DMS53 treated with DMSO at 0.1 percent for 48 hours (cell line): Measurements from ENCODE around the gene RNF182.
"Not testable (repeated sequence)": the region's sequence is repeated elsewhere in the genome, so short reads cannot be mapped to it uniquely, and the experiment has no call there.

Experiments
- DNase-seq: peaks from one replicate; lab custom pipeline; 2025; ENCODE audit not compliant: unreplicated experiment; lab: John Stamatoyannopoulos, UW

Gene RNF182

GRCh38 chr6:13998356-13998755 lies 73.6 kb downstream of the RNF182 start:
- DNase-seq, result no peak

- no peak for DNase-seq
Observed at GRCh38 chr6:14000901-14001300, 76.1 kb downstream of the RNF182 start.

GRCh38 chr6:14001329-14002012 lies 76.7 kb downstream of the RNF182 start:
- DNase-seq, result no peak

- DNase-seq, result no peak
Observed at GRCh38 chr6:14002176-14002947, 77.6 kb downstream of the RNF182 start.

- DNase-seq, result no peak
Observed at GRCh38 chr6:14004258-14004657, 79.5 kb downstream of the RNF182 start.

- DNase-seq, result no peak
Observed at GRCh38 chr6:14008809-14009208, 84.1 kb downstream of the RNF182 start.

- DNase-seq, result no peak
Observed at GRCh38 chr6:14009431-14009830, 84.7 kb downstream of the RNF182 start.

GRCh38 chr6:14010275-14010674 lies 85.5 kb downstream of the RNF182 start:
- no peak for DNase-seq

GRCh38 chr6:14012313-14013030 lies 87.7 kb downstream of the RNF182 start:
- no peak for DNase-seq

- no peak for DNase-seq
Observed at GRCh38 chr6:14015964-14016363, 91.2 kb downstream of the RNF182 start.

GRCh38 chr6:14016432-14016831 lies 91.7 kb downstream of the RNF182 start:
- no peak for DNase-seq

GRCh38 chr6:14016935-14017625 lies 92.3 kb downstream of the RNF182 start:
- DNase-seq, result no peak

GRCh38 chr6:14017626-14018475 lies 93.1 kb downstream of the RNF182 start:
- no peak for DNase-seq

GRCh38 chr6:14018559-14018958 lies 93.8 kb downstream of the RNF182 start:
- DNase-seq, result not testable (repeated sequence)

GRCh38 chr6:14020551-14020950 lies 95.8 kb downstream of the RNF182 start:
- no peak for DNase-seq

GRCh38 chr6:14021449-14021848 lies 96.7 kb downstream of the RNF182 start:
- no peak for DNase-seq

GRCh38 chr6:14022673-14023072 lies 97.9 kb downstream of the RNF182 start:
- no peak for DNase-seq

GRCh38 chr6:14023855-14024254 lies 99.1 kb downstream of the RNF182 start:
- no peak for DNase-seq

GRCh38 chr6:14025160-14025559 lies 100.4 kb downstream of the RNF182 start:
- DNase-seq, result no peak

GRCh38 chr6:14026831-14027539 lies 102.2 kb downstream of the RNF182 start:
- DNase-seq, result no peak
